ENCODE results near the gene CFAP70. TPM values are rescaled to one million over a fixed set of nuclear protein-coding genes. Genes with fewer than 3 reads are reported as not detected.

The CFAP70 gene
- total and polyA plus RNA-seq, 8 donors, result 1.3 to 28.8 (median 3.0) TPM

- WGBS, 2 donors, result 98% methylated on average over 5 of the region's 5 CpGs
- TF ChIP-seq, protein P1, sequence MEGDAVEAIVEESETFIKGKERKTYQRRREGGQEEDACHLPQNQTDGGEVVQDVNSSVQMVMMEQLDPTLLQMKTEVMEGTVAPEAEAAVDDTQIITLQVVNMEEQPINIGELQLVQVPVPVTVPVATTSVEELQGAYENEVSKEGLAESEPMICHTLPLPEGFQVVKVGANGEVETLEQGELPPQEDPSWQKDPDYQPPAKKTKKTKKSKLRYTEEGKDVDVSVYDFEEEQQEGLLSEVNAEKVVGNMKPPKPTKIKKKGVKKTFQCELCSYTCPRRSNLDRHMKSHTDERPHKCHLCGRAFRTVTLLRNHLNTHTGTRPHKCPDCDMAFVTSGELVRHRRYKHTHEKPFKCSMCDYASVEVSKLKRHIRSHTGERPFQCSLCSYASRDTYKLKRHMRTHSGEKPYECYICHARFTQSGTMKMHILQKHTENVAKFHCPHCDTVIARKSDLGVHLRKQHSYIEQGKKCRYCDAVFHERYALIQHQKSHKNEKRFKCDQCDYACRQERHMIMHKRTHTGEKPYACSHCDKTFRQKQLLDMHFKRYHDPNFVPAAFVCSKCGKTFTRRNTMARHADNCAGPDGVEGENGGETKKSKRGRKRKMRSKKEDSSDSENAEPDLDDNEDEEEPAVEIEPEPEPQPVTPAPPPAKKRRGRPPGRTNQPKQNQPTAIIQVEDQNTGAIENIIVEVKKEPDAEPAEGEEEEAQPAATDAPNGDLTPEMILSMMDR (IDR thresholded peaks at IDR 0.05), result no peak
- no peaks in the 10 kb centered on the region for H3K27me3 ChIP-seq
- ATAC-seq, result no peak
- FAIRE-seq, result no peak
- no peaks in the 10 kb centered on the region for H3K36me3 ChIP-seq
- no peak for DNase-seq
- H3K27ac ChIP-seq, result no peak overlapping the region
- intact Hi-C loops (cut with DNase I), result no loop called here
- H3K4me3 ChIP-seq, result no peak overlapping the region
- H3K4me1 ChIP-seq, result peaks cover 0 to 3% (median 0%) of the 10 kb centered on the region in 3 donors
- H3K9me3 ChIP-seq, result no peaks in the 10 kb centered on the region
Observed at GRCh38 chr10:73206385-73206784, 152.3 kb downstream of the CFAP70 start.

GRCh38 chr10:73205890-73206289 is 152.8 kb downstream of the CFAP70 start:
- FAIRE-seq (no peak), ATAC-seq (no peak), DNase-seq (no peak)
- no peaks in the 10 kb centered on the region for H3K4me1 ChIP-seq
- no peaks in the 10 kb centered on the region for H3K36me3 ChIP-seq
- H3K9me3 ChIP-seq, result no peaks in the 10 kb centered on the region
- no peak overlapping the region for H3K27ac ChIP-seq
- no peak overlapping the region for H3K4me3 ChIP-seq
- no peaks in the 10 kb centered on the region for H3K27me3 ChIP-seq
- TF ChIP-seq, protein P1 (IDR thresholded peaks at IDR 0.05), result no peak
- intact Hi-C loops (cut with DNase I), result no loop called here
- 95 to 100% methylated on average over 1 of the region's 1 CpG for WGBS, 2 donors

DNA sequence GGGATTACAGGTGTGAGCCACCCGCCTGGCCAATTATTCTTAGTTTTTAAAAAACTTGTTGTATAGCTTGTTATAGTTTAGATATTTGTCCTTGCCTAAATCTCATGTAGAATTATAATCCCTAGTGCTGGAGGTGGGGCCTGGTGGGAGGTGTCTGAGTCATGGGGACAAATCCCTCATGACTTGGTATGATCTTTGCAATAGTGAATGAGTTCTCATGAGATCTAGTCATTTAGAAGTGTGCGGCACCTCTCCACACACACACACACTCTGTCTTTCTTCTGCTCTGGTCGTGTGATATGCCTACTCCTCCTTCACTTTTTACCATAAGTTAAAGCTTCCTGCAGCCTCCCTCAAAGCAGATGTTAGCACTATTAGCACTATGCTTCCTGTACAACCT is 153.6 kb downstream of the CFAP70 start:
- no peak for FAIRE-seq

More for the DNA sequence above, 153.6 kb downstream of the CFAP70 start:
- ATAC-seq (no peak), DNase-seq (no peak)
- H3K4me3 ChIP-seq, result no peak overlapping the region
- H3K27ac ChIP-seq, result no peak overlapping the region
- H3K27me3 ChIP-seq, result no peaks in the 10 kb centered on the region
- TF ChIP-seq, protein P1 (IDR thresholded peaks at IDR 0.05), result no peak
- no peaks in the 10 kb centered on the region for H3K4me1 ChIP-seq
- H3K9me3 ChIP-seq, result no peaks in the 10 kb centered on the region
- no peaks in the 10 kb centered on the region for H3K36me3 ChIP-seq
- WGBS, 2 donors, result 82 to 87% methylated on average over 3 of the region's 3 CpGs
- intact Hi-C loops (cut with DNase I), result no loop called here

Other genes starting within 250 kb of the CFAP70 start
- gene NUDT13, start 248.4 kb downstream of the CFAP70 start, total RNA-seq, result 1 to 10 TPM in 5 of 6 donors, under 1 TPM in 1; 0.95 to 1.8 (median 1.2) TPM
- gene NUDT13, start 248.4 kb downstream of the CFAP70 start, polyA plus RNA-seq, result 1 to 10 TPM; 1.8 to 2.4 TPM
- 10 to 100 TPM in 3 of 6 donors, 1 to 10 TPM in 3; 7.3 to 12.2 (median 9.7) TPM for gene ECD, start 190.9 kb downstream of the CFAP70 start, total RNA-seq
- 1 to 10 TPM; 4.0 to 9.5 TPM for gene ECD, start 190.9 kb downstream of the CFAP70 start, polyA plus RNA-seq
- 10 to 100 TPM in 2 of 6 donors, 1 to 10 TPM in 4; 6.6 to 15.8 (median 7.4) TPM for gene FAM149B1, start 190.7 kb downstream of the CFAP70 start, total RNA-seq
- gene FAM149B1, start 190.7 kb downstream of the CFAP70 start, polyA plus RNA-seq, result 10 to 100 TPM; 10.1 TPM
- gene DNAJC9, start 111.6 kb downstream of the CFAP70 start, total RNA-seq, result 1 to 10 TPM; 3.7 to 6.7 (median 4.9) TPM
- 1 to 10 TPM; 4.9 to 8.5 TPM for gene DNAJC9, start 111.6 kb downstream of the CFAP70 start, polyA plus RNA-seq
- 10 to 100 TPM; 24.1 to 46.0 (median 42.9) TPM for gene MRPS16, start 106.2 kb downstream of the CFAP70 start, total RNA-seq
- gene MRPS16, start 106.2 kb downstream of the CFAP70 start, polyA plus RNA-seq, result 10 to 100 TPM; 25.6 to 34.2 TPM
- gene ANXA7, start 55.2 kb upstream of the CFAP70 start, total RNA-seq, result 10 to 100 TPM; 31.0 to 59.5 (median 45.4) TPM
- gene ANXA7, start 55.2 kb upstream of the CFAP70 start, polyA plus RNA-seq, result 10 to 100 TPM; 21.6 to 58.5 TPM
- 1 to 10 TPM in 3 of 6 donors, under 1 TPM in 3; 0.28 to 1.3 (median 1.0) TPM for gene MSS51, start 74.7 kb upstream of the CFAP70 start, total RNA-seq
- gene MSS51, start 74.7 kb upstream of the CFAP70 start, polyA plus RNA-seq, result 1 to 10 TPM; 2.0 to 2.6 TPM
- 10 to 100 TPM; 13.6 to 25.2 (median 17.6) TPM for gene PPP3CB, start 137.2 kb upstream of the CFAP70 start, total RNA-seq
- 10 to 100 TPM; 18.6 to 29.9 TPM for gene PPP3CB, start 137.2 kb upstream of the CFAP70 start, polyA plus RNA-seq
- 10 to 100 TPM; 14.8 to 49.9 (median 27.4) TPM for gene USP54, start 232.5 kb upstream of the CFAP70 start, total RNA-seq
- gene USP54, start 232.5 kb upstream of the CFAP70 start, polyA plus RNA-seq, result 10 to 100 TPM; 12.1 to 15.6 TPM

Measured in pancreas (tissue), 10 donors.